Esophagus mucosa (tissue), 1 donor: ENCODE measurements around the gene RPS21. TPM values are rescaled to one million over a fixed set of nuclear protein-coding genes. Genes with fewer than 3 reads are reported as not detected.
"Not testable (repeated sequence)": the region's sequence is repeated elsewhere in the genome, so short reads cannot be mapped to it uniquely, and the experiment has no call there.

Source experiments
- ATAC-seq: fragments of 200-7000 bp; cut with Tn5 transposase; one replicate; pipeline ENCODE4 v1.9.1; 2020
- total RNA-seq: library from RNA; stranded (reverse); gene quantifications from one replicate; pipeline ENCODE4 v1.2.4, GENCODE V29; 2023
- donor health status: DM: yes; HTN: yes; CAD: no.

RPS21 gene
- total RNA-seq, 1 donor from 2014 or later = 1,745 TPM

DNA sequence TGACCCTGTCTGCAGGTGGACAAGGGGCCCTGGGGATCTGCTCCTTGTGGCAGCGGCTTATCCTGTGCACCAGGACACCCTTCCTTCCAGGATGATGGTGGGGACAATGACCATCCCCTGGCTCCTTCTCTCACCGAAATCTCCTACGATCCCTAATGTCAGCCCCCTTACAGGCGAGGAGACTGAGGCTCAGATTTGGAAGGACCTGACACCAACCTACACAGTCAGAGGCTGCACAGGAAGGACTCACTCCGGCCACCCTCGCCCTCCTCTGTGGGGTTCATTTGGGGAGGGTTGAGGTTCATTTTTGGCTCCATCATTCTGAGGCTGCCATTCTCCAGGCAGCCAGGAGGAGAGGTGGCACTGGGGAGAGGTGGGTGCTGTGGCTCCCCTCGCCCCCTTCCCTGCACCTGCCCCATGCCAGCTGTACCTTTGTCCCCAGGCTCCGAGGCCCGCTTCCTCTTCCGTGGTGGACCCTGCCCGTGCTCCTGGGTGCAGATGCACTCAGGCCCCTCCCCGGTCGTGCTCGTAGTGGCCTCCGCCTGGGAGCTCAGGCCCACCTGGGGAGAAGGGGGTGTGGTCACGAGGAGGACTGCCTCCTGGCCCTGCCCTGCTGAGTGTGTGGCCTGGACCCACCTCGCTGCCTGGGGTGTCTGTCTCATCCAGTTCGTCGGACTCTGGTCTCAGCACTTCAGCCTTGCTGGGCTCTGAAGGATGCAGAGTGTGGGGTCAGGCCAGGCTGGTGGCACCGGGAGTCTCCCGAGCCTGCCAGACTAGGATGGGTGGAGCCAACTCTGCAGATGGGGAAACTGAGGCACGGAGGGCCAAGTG lies 25.5 kb downstream of the RPS21 start:
- no peak for ATAC-seq

- no peak for ATAC-seq
Measured at GRCh38 chr20:62413025-62413570, 26.2 kb downstream of the RPS21 start.

- ATAC-seq = no peak
Measured at GRCh38 chr20:62413896-62414481, 27.1 kb downstream of the RPS21 start.

DNA sequence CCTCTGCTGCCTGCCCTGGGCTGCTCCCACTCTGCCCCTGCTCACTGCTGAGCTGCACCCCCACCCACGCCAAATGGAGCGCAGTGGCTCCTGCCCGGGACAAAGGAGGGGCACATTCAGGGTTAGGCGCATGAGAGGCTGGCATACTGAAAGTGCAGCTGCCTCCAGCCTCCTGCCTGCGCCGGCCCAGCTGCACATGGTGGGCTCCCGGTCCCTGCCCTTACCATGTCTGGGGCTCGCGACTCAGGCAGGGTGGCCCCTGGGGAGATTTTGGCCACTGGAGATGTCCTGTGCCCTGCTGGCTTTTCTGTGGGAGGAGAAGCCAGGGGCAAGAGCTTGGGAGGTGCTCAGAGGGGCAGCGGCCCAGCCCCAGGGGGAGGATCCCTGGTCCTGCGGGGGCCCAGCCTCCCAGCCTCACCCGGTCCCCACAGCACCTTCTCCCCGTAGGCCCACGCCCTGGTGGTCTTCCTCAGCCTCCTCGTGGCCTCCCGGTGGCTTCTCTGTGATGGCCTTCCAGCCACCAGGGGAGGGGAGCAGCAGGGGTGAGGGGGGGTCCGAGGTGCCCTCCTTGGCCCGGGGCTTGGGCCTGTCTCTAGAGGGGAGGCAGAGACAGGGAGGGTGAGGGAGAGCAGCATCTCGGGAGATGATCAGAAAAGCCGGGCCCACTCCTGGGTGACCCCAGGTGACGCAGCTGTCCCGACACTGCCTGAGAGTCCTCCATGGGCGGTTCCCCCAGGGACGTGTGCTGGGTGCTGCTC lies 28.6 kb downstream of the RPS21 start:
- ATAC-seq = no peak

- ATAC-seq = no peak
Measured at GRCh38 chr20:62416651-62417637, 30.0 kb downstream of the RPS21 start.

DNA sequence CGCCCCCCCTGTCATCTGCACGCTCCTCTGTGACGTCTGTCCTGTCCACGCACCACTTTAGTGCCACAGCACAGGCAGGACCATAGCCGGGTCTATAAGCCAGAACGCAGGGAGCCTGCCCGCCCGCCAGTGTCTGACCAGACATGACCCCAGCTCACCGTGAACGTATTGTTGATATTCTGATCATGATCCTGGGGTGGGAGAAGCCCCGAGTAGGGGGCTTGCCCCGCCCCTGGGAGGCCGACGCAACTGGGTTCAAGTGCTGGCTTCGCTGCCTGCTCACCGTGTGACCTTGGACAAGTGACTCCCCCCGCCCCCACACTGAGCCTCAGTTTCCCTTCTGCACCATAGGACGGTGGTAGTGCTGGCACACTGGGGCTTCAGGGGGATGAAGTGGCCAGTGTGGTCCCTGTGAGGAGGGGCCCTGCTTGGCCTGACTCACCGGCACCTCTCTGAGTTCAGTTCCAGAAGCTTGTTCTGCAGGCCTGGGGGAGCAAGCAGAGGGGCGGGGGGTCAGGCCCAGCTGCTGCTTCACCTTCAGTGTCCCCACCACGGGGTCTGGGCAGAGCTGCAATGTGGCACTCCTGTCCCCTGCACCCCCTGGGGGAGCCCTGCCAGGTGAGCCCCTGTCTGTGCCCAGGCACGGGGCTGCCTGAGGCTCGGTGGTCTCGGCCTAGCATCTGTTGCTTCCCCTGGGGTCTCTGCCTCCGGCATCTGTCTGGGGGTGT lies 31.2 kb downstream of the RPS21 start:
- no peak for ATAC-seq

GRCh38 chr20:62418709-62419487 lies 32.0 kb downstream of the RPS21 start:
- no peak for ATAC-seq

- no peak for ATAC-seq
Measured at GRCh38 chr20:62419759-62420158, 32.9 kb downstream of the RPS21 start.

DNA sequence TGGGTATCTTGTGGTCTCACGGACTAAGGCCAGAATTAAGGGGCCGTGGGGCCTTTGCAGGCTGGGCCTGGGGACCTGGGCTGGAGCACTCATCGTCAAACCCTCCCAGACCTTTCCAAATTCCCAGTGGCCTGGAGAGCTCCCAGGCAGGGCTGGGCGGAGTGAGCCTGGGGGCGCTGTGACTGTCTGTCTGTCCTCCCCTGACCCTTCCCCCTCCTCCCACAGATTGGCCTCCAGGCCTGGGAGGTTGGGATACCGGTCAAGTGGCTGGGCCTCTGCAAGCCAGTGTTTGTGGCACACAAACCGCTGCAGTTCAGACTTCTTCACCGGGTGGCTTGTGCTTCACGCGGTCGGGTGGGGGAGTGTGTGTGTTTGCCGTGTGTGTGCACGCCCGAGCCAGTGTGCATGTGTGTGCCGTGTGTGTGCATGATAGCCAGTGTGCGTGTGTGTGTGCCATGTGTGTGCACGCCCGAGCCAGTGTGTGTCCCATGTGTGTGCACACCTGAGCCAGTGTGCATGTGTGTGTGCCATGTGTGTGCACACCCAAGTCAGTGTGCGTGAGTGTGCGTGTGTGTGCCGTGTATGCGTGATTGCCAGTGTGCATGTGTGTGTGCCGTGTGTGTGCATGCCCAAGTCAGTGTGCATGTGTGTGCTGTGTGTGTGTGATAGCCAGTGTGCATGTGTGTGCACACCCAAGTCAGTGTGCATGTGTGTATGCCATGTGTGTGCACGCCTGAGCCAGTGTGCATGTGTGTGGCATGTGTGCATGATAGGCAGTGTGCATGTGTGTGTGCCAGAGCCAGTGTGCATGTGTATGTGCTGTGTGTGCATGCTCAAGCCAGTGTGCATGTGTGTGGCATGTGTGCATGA lies 34.2 kb downstream of the RPS21 start:
- no peak for ATAC-seq

DNA sequence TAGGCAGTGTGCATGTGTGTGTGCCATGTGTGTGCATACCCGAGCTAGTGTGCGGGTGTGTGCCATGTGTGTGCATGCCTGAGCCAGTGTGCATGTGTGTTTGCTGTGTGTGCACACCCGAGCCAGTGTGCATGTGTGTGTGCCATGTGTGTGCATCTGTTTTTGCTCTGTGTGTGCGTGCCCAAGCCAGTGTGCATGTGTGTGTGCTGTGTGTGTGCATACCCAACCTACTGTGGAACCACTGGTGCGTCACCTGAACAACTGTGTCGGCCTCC lies 34.8 kb downstream of the RPS21 start:
- no peak for ATAC-seq

DNA sequence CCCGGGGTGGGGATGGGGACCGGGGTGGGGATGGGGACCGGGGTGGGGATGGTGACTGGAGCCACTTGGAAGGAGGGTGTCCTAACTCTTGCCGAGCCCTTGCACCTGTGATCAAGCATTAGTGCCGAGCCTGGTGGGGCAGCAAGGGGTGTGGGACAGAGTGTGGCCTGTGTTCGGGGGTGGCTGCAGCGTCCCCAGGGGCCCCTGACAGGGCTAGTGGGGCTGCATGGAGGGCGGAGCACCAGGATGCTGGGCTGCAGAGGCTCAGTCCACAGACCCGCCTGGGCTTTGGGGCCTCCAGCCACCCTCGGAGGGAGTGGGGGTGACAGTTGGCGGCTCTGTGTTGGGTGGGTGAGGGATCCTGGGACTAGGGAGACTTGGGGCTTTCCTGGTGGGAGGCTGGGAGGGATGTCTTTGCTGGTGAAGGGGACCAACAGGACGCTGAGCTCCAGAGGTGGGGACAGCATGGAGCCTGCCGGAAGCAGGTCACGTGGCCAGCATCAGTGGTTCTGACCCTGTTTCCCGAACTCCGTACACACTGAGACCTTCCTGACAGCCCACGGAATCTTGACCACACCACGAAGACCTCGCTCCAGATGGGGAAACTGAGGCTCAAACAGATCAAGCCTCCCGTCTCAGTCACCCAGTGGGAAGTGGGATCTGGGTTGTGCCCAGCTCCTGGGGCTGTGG lies 35.9 kb downstream of the RPS21 start:
- no peak for ATAC-seq

DNA sequence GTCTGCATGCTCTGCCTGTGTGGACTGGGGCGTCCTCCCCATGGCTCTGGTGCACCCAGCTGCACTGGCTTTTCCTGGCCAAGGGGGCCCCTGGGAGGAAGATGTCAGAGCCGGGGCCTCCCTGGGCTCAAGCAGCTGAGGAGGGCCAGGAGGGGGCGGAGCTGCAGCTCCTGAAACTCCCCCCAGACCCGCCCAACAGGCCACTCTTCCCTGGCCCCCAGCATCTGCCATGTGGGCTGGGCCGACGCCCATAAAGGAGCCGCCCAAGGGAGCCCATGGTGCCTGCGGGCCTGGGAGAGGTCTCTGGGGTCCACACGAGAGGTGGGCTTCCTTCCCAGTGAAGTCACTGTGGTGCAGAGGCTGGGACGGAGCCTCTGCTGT lies 36.4 kb downstream of the RPS21 start:
- ATAC-seq = no peak

DNA sequence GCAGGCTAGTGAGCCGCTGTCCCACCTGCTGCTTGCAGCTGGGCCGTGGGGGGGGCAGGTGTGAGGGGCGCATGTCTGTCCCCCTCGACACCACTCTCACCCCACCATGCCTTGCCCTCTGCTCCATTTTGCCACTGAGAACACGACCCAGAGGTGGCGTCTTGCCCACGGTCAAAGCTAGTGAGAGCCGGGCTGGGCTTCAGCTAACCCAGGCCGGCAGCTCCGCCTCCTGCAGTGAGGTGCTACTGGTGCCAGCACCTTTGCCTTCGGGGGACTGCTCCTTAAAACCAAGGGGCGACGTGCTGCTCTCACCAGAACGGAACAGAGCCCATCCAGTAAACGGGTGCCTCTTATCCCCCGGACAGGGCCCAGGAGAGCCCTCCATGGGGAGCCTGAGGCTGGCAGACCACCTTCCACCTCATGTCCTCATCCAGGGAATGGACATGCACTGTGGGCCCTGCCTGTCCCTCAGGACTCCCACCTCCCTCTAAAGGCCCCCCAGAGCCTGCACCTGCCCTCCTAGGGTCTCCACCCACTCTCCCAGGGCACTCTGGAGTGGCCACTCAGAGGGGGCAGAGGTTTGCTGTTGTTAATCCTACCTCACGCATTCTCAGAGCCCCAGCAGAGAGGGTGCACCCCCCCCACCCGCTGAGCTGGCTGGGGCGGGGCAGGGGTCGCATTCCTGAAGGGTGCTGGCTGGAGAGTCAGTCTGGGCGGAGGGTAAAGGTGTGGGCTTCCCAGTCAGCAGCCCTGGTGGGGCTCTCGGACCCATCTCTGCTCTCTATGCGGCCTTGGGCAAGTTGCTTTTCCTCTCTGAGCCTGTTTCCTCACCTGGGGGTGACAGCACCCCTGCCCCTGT lies 37.6 kb downstream of the RPS21 start:
- no peak for ATAC-seq

GRCh38 chr20:62425281-62426058 lies 38.6 kb downstream of the RPS21 start:
- ATAC-seq = no peak

DNA sequence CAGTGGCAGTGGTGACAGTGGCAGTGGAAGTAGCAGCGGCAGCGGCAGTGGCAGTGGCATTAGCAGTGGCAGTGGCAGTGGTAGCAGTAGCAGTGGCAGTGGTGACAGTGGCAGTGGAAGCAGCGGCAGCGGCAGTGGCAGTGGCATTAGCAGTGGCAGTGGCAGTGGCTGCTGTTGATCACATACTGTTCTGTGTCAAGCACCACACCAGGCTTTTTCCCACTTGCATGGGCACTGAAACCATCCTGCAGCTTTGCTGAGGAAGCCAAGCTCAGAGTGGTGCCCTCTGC lies 39.1 kb downstream of the RPS21 start:
- not testable (repeated sequence) for ATAC-seq

DNA sequence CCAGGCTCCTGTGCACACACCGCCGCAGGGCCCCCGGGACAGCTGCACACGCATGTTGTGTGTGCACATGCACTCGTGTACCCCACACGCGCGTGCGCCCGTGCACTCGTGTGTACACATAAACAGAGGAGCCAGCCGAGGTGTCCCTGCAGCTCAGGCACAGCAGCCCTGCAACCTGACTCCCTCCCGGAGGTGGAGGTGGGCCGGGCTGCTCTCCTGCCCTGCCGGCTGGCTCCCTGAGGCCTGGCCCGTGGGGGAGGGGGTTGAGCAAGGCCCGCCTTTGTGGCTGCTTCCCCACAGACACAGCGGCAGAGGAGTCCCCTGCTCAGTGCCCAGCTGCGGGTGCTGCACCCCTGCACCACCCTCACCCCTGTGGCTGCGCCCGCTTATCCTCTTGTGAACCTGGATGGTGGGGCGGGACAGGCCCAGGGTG lies 39.8 kb downstream of the RPS21 start:
- ATAC-seq = peak; percentile 19
